Naive thymus-derived CD8-positive, alpha-beta T cell (primary cell): ENCODE results near the gene SLC46A1. TPM values are rescaled to one million over a fixed set of nuclear protein-coding genes. Genes with fewer than 3 reads are reported as not detected.

Experiments
- ATAC-seq, 2 donors: fragments of 150-1000 bp; cut with Tn5 transposase in 1 of 2; sonication (Bioruptor Pico), chemical (Tn5 transposase) in 1 of 2; 1 replicate in 1 of 2; 2 replicates in 1 of 2; pipeline ENCODE4 v1.10.0; 2021; ENCODE audit warnings: mild to moderate bottlenecking in 2 of 2, moderate library complexity in 2 of 2
- POLR2A ChIA-PET: fragments of 350-600 bp; sonication (Branson Sonifier 250); formaldehyde crosslinking; loops from one replicate; lab custom pipeline; 2021; ENCODE audit warnings: antibody characterized with exemption; lab: Charles Lee
- DNase-seq, 10 donors: peaks; one replicate each; pipeline versions ENCODE4 v3.0.0 to v3.0.0-alpha.2; 2020 to 2022
- H3K27ac Mint-ChIP-seq, 10 donors: one replicate each; pipeline ENCODE4 v1.8.0; 2020 to 2022; ENCODE audit warnings: mild to moderate bottlenecking in 10 of 10, mixed read lengths in 10 of 10, moderate library complexity in 4 of 10, inconsistent platforms in 1 of 10
- H3K27me3 Mint-ChIP-seq, 5 donors: one replicate each; pipeline ENCODE4 v1.8.0; 2021 to 2022; ENCODE audit warnings: mixed read lengths in 5 of 5
- H3K36me3 Mint-ChIP-seq, 3 donors: one replicate each; pipeline ENCODE4 v1.8.0; 2020 to 2022; ENCODE audit warnings: mixed read lengths in 3 of 3, mild to moderate bottlenecking in 2 of 3, inconsistent platforms in 1 of 3
- H3K4me1 Mint-ChIP-seq, 4 donors: one replicate each; pipeline ENCODE4 v1.8.0; 2021 to 2022; ENCODE audit warnings: mixed read lengths in 4 of 4
- H3K4me3 Mint-ChIP-seq, 10 donors: one replicate each; pipeline ENCODE4 v1.8.0; 2020 to 2022; ENCODE audit warnings: mild to moderate bottlenecking in 10 of 10, mixed read lengths in 10 of 10, moderate library complexity in 6 of 10, inconsistent platforms in 1 of 10
- H3K9me3 Mint-ChIP-seq, 9 donors: one replicate each; pipeline ENCODE4 v1.8.0; 2020 to 2022; ENCODE audit warnings: mixed read lengths in 9 of 9, mild to moderate bottlenecking in 3 of 9, inconsistent platforms in 1 of 9, moderate library complexity in 1 of 9
- polyA plus RNA-seq, 3 donors: library from polyadenylated mRNA; unstranded; fragments of 300-500 nt; fragmentation: Illumina TruSeq; gene quantifications; one replicate each; pipeline ENCODE4 v1.2.3, GENCODE V29; 2021
- total RNA-seq, 8 experiments: library from RNA in 2 of 8; stranded (reverse) in 2 of 8; gene quantifications; one replicate each; pipeline ENCODE4 v1.2.3 and lab custom pipeline; 2021 to 2026

SLC46A1 gene
- total and polyA plus RNA-seq, 5 experiments from 2014 or later, result 1.0 to 3.8 (median 2.7) TPM

DNA sequence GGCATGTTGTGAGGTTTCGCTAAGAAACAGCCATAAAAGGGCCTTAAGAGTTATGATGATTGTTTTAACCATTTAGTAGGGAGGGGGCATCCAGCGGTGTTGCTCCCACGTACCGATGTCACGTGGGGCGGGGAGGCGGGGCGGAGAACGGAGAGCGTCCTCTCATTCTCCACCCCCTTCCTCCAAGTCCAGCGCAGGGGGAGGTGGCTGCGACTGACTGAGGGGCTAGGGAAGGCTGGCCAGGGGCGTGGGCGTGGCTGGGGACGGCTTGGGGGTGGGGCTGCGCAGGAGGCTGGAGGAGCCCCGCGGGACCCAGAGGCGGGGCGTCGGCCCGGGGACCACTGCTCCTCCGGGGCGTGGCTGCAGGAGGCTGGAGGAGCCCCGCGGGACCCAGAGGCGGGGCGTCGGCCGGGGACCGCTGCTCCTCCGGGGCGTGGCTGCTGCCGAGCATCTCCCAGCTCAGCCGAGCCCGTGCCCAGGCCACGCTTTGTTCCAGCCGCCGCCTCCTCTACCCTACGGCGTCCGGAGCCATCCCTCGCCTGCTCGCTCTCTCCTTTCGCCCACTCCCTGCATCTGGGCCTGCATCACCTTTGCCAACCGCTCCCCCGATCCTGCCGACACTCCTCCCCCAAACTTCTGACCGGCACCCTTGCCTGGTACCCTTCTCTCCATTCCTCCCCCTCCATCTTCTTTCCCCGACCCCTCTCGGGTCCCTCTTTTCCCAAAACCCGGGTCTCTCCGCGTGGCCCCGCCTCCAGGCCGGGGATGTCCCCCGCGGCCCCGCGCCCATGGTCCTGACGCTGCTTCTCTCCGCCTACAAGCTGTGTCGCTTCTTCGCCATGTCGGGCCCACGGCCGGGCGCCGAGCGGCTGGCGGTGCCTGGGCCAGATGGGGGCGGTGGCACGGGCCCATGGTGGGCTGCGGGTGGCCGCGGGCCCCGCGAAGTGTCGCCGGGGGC lies 34.5 kb downstream of the SLC46A1 start, which contains the start of gene SARM1:
TSS of gene SARM1 (plus strand) at position 450 of the 958 bp plus-strand sequence. CDS start at position 789, 339 bp downstream.
- Mint-ChIP-seq H3K4me1 (peaks cover 12 to 25% (median 23%) of the 10 kb centered on the region in 4 donors), H3K9me3 (no peaks in the 10 kb centered on the region), H3K27ac (peak within 1 kb of the TSS; percentile 87 to 98 (median 96)), H3K4me3 (peak within 1 kb of the TSS; percentile 86 to 99 (median 96)), H3K36me3 (peaks cover 0 to 4% (median 3%) of the 10 kb centered on the region in 3 donors), H3K27me3 (no peaks in the 10 kb centered on the region)
- ATAC-seq (peak; percentile 84 to 85), DNase-seq (peak; percentile 64 to 89 (median 76))
- POLR2A ChIA-PET, result interaction anchor here (0.6 to 4.9 kb wide), 6 partner anchors 13 to 1975 kb away, joined by 3 to 29 read pairs (median 8); partner anchors contain the start of genes IFT20, POLDIP2 and TNFAIP1

DNA sequence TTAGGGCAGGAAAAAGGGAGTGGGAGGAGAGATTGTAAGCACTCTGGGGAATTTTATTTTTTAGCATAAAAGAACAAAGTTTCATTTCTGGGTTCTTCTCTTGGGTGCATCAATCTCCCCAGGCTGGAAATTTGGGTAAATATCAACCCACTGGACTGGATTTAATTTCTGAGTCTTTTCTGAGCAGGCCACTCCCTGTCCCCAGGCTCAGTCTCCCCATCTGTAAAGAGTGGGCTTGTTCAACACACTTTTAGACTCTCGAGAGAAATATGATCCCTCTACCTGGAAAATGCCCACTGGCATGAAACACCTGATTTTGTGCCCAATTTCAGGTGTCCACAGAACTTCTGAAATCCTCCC lies 35.3 kb downstream of the SLC46A1 start:
- POLR2A ChIA-PET, result interaction anchor here (3.0 to 4.9 kb wide), 2 partner anchors 13 to 35 kb away, joined by 12 to 29 read pairs; partner anchors contain the start of genes IFT20, POLDIP2 and TNFAIP1
- ATAC-seq (no peak), DNase-seq (no peak)
- H3K4me1 Mint-ChIP-seq, result peaks cover 12 to 25% (median 23%) of the 10 kb centered on the region in 4 donors
- peaks cover 0 to 4% (median 3%) of the 10 kb centered on the region in 3 donors for H3K36me3 Mint-ChIP-seq
- H3K27me3 Mint-ChIP-seq, result no peaks in the 10 kb centered on the region
- peak overlapping the region; percentile 85 to 98 (median 94) for H3K27ac Mint-ChIP-seq
- H3K9me3 Mint-ChIP-seq, result no peaks in the 10 kb centered on the region
- peak overlapping the region; percentile 86 to 99 (median 96) for H3K4me3 Mint-ChIP-seq

DNA sequence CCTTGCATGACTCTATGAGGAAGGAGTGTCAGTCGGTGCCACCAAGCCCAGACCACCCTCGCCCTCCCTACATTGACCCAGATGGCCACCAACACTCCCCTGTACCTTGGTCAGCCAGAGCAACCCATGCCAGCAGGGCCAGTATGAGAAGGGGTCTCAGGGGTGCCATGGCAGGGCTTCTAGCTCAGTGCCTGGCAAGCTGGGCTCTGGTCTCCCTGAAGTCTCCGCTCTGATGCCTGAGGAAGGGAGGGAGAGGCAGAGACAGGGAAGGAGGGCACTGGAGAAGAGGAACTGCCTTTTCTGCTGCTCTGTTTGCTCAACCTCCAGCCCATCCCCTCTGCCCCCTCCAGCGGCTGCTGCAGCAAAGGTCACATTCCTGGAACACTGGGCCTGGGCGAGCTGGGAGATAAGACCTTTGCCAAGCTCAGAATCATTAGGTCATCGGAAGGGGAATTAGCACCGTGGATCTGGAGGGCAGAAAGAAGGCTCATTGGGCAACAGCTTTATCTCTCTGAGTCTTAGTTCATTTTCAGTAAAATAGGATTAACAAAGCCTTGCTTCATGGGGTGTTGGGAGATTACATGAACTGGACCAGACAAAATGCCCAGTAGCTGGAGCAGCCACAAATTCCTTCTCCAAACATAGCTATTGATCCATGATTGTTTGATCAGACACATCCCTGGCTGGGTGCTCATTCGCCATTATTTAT lies 35.8 kb downstream of the SLC46A1 start, which contains the start of gene VTN:
TSS of gene VTN (minus strand) at position 273 of the 709 bp plus-strand sequence. CDS start at position 169, 104 bp downstream.
- POLR2A ChIA-PET, result interaction anchor here (2.3 to 4.9 kb wide), 3 partner anchors 13 to 34 kb away, joined by 7 to 29 read pairs (median 12); partner anchors contain the start of genes IFT20, POLDIP2 and TNFAIP1
- DNase-seq, result no peak
- H3K36me3 Mint-ChIP-seq, result peaks cover 0 to 4% (median 3%) of the 10 kb centered on the region in 3 donors

DNA sequence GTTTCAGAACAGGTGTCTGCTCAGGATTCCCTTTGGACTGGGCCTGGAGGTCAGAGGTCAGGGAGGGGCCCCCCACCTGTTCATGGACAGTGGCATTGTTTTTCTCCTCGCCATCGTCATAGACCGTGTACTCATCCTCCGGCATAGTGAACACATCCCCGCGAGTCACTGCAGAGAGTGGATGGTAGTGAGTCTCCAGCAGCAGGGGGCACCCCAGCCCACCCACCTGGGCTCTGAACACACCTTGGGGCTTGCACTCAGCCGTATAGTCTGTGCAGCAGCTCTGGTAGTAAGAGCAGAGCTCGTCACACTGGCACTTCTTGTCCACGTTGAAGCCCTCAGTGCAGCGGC lies 36.4 kb downstream of the SLC46A1 start:
- DNase-seq, result no peak
- Mint-ChIP-seq H3K27me3 (no peaks in the 10 kb centered on the region), H3K4me3 (peak overlapping the region in 6 of 10 donors; percentile 23 to 99 (median 71)), H3K36me3 (peaks cover 0 to 2% (median 0%) of the 10 kb centered on the region in 3 donors), H3K27ac (peak overlapping the region in 8 of 10 donors; percentile 25 to 98 (median 84)), H3K4me1 (peaks cover 9 to 23% (median 22%) of the 10 kb centered on the region in 4 donors), H3K9me3 (no peaks in the 10 kb centered on the region)
- POLR2A ChIA-PET, result interaction anchor here (2.3 to 4.9 kb wide), 3 partner anchors 12 to 34 kb away, joined by 7 to 29 read pairs (median 12); partner anchors contain the start of genes IFT20, POLDIP2 and TNFAIP1
- peak in 1 of 2 donors; percentile 8 for ATAC-seq

More for the DNA sequence above, 35.8 kb downstream of the SLC46A1 start, which contains the start of gene VTN:
- H3K4me1 Mint-ChIP-seq, result peaks cover 12 to 25% (median 23%) of the 10 kb centered on the region in 4 donors
- no peaks in the 10 kb centered on the region for H3K9me3 Mint-ChIP-seq
- H3K27me3 Mint-ChIP-seq, result no peaks in the 10 kb centered on the region
- H3K4me3 Mint-ChIP-seq, result peak within 1 kb of the TSS; percentile 86 to 99 (median 96)
- H3K27ac Mint-ChIP-seq, result peak within 1 kb of the TSS; percentile 87 to 98 (median 96)
- ATAC-seq, result no peak

DNA sequence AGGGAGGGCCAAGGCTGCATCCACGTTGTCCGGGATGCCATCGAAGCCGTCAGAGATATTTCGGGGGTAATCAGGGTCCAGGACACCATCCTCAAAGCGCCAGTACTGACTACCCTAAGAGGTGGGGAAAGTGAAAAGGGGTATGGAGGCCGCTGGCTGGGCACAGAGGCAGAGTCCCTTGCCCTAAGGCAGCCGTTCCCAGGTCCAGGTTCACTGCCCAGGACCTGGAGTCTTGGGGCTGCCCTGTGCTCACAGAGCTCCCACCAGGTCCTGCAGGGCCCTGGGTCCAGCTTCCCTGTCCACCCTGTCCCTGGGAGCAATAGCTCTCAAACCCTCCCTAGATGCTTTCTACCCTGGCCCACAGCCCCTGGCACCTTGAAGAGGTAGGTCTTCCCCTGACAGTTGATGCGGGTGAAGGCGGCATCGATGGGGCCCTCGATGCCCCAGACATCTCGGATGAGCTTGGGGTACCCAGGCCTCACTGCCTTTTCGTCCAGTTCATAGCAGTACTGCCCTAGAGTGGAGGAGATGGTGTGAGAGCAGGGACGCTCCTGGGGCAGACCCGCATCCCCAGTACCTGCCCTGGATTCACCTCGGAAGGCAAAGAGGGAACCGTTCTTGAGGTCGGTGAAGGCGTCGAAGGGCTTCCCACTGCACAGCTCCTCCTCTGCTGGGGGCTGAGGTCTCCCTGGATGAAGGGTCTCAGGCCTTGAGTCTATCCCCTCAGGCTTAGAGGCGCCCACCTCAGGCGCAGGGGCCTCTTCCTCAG lies 36.9 kb downstream of the SLC46A1 start:
- no peak for DNase-seq
- H3K4me3 Mint-ChIP-seq, result peak overlapping the region in 1 of 10 donors; percentile 18
- peaks cover 0 to 2% (median 0%) of the 10 kb centered on the region in 3 donors for H3K36me3 Mint-ChIP-seq
- H3K4me1 Mint-ChIP-seq, result peaks cover 9 to 23% (median 22%) of the 10 kb centered on the region in 4 donors
- H3K27ac Mint-ChIP-seq, result peak overlapping the region in 4 of 10 donors; percentile 20 to 98 (median 46)
- ATAC-seq, result no peak
- H3K9me3 Mint-ChIP-seq, result no peaks in the 10 kb centered on the region
- POLR2A ChIA-PET, result interaction anchor here (2.3 to 4.9 kb wide), 2 partner anchors 12 to 15 kb away, joined by 7 to 29 read pairs; partner anchors contain the start of gene POLDIP2
- no peaks in the 10 kb centered on the region for H3K27me3 Mint-ChIP-seq

DNA sequence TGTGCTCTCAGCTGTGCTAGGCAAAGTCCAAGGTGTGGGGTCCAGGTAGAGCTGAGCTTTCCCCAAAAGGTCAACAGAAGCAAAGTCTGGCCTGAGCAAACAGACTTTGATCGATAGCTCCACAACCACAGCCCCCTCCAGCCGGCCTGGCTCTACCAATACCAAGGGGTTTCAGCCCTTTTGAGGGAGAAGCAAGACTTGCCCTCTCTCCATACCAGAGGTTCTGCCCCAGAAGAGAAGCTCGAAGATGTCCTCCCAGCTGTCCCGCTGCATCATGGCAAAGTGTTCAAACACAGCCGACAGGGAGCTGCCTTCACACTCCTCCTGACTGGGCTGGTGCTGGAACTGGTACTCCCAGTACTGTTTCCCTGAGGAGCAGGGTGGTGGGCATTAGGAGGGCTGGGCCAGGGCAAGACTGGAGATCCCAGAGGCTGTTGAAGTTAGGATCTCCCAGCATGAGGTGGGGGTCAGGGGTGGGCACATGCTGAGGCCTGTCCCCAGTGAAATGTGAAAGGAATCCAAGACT lies 37.6 kb downstream of the SLC46A1 start:
- no peak for ATAC-seq
- POLR2A ChIA-PET, result interaction anchor here (2.3 to 2.4 kb wide), 2 partner anchors 10 to 16 kb away, joined by 7 to 11 read pairs; partner anchors contain the start of gene POLDIP2
- Mint-ChIP-seq H3K27ac (peak overlapping the region in 4 of 10 donors; percentile 9 to 56 (median 22)), H3K4me3 (no peak overlapping the region), H3K36me3 (peaks cover 0 to 5% (median 0%) of the 10 kb centered on the region in 3 donors), H3K4me1 (peaks cover 7 to 19% (median 18%) of the 10 kb centered on the region in 4 donors), H3K27me3 (no peaks in the 10 kb centered on the region), H3K9me3 (no peaks in the 10 kb centered on the region)
- DNase-seq, result no peak

DNA sequence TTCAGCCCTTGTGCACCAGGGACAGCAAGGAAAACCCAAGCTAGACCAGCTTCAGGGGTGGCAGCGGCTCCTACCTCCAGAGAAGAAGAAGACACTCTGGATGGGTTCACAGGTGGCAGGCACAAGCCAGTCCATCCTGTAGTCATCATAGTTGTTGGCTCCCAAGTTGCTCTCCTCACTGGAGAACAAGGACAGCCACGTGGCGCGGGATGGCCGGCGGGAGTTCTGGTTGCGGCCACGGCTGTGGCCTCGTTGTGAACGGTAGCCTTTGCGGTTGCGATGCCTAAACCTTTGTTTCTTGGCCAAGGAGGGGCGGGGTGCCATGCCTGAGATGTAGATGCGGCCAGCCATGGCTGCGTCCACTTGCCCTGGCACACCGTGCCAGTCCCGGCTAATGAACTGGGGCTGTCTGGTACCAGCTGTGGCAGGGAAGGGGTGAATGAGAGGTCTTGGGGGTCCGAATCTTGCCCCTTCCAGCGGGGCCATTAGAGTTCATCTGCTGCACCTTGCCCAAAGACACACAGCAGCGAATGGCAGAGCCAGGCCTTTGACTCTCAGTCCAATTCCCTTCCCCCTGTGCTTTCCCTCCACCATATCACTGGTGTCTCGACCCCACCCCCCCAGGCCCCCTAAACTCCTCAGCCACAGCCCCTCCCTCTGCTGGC lies 38.2 kb downstream of the SLC46A1 start:
- Mint-ChIP-seq H3K27ac (peak overlapping the region in 2 of 10 donors; percentile 31 to 59), H3K27me3 (no peaks in the 10 kb centered on the region), H3K4me3 (no peak overlapping the region), H3K4me1 (peaks cover 6 to 13% (median 13%) of the 10 kb centered on the region in 4 donors), H3K9me3 (no peaks in the 10 kb centered on the region), H3K36me3 (peaks cover 0 to 10% (median 0%) of the 10 kb centered on the region in 3 donors)
- ATAC-seq, result no peak
- peak in 1 of 10 donors; percentile 30 for DNase-seq
- POLR2A ChIA-PET, result interaction anchor here (2.4 kb wide), 1 partner anchor 10 kb away, joined by 11 read pairs; the partner anchor contains the start of gene POLDIP2

DNA sequence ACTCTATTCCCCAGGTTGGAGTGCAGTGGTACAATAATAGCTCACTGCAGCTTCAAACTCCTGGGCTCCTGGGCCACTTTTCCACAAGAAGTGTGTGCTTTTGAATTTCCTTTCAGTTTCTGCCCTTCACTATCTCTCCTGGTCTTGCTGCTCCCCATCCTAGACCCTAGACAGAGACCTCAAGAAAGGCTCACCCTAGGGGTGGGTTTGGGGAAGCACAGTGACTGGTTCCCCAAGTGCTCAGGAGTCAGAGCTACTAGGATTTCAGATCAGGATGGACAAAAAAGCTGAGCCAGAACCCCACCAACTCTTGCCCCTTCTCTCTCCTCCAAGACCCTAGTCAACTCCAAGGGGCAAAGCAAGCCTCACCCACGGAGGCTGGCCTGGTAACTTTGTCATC lies 39.4 kb downstream of the SLC46A1 start:
- H3K27ac Mint-ChIP-seq, result peak overlapping the region in 2 of 10 donors; percentile 37 to 65
- DNase-seq (peak in 1 of 10 donors; percentile 48), ATAC-seq (no peak)
- H3K9me3 Mint-ChIP-seq, result no peaks in the 10 kb centered on the region
- H3K4me1 Mint-ChIP-seq, result peaks cover 5 to 9% (median 6%) of the 10 kb centered on the region in 4 donors
- H3K27me3 Mint-ChIP-seq, result no peaks in the 10 kb centered on the region
- H3K4me3 Mint-ChIP-seq, result no peak overlapping the region
- POLR2A ChIA-PET, result interaction anchor here (2.4 kb wide), 1 partner anchor 9 kb away, joined by 11 read pairs; the partner anchor contains the start of gene POLDIP2
- peaks cover 0 to 22% (median 4%) of the 10 kb centered on the region in 3 donors for H3K36me3 Mint-ChIP-seq

DNA sequence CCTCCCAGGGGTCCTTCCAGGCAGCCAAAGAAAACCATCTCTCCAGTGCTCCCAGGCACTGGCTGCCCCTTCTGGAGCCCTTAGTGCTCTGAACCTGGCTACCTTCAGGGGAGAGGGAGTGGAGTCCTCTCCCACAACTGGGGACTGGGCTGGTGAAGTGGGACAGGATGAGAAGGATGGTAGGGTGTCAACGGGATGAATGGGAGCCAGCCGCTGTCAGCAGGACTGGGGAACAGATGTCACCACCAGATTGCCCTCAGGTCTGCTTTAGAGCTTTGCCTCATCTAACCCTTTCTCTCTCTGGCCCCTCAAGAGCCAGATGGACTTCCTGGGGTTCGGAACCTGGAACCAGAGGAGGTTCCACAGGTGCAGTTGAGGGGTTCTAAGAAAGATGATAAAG lies 40.5 kb downstream of the SLC46A1 start:
- Mint-ChIP-seq H3K36me3 (peaks cover 0 to 31% (median 8%) of the 10 kb centered on the region in 3 donors), H3K27ac (no peak overlapping the region), H3K4me3 (no peak overlapping the region), H3K27me3 (no peaks in the 10 kb centered on the region), H3K4me1 (peaks cover 0 to 2% (median 1%) of the 10 kb centered on the region in 4 donors), H3K9me3 (no peaks in the 10 kb centered on the region)
- ATAC-seq (no peak), DNase-seq (peak in 1 of 10 donors; percentile 36)
- POLR2A ChIA-PET, result interaction anchor here (0.7 kb wide), 1 partner anchor 15 kb away, joined by 3 read pairs; no protein-coding TSS in a partner anchor

DNA sequence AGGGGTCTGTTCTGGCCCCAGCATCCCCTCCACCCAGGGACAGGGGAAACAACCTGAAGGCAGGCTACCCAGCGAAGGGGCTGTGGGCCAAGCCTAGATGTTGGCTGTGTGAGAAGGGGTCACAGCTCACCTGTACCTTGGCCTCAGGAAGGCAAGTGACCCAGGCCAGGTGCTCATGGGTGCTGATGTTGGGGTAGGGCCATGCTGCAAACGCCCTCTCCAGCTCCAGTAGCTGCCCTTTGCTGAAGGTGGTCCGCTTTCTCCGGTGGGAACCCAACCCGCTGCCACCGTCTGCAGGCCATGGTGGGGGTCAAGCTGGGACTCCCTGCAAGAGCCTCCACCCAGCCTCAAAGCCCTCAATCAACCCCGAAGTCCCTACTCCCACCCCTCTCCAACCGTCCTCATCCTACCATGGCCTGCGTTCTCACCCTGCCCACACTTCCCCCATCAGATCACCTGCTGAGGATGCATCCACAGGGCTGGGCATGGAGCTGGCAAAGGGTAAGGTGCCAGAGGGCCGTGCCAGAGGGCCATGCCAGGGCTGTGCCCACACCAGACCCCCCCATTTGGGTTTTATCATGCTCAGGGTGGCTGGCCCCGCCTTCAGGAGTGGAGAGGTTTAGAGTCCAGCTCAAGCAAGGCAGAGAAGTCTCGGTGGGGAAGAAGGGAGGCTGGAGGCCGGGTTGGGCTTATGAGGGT lies 41.2 kb downstream of the SLC46A1 start, which contains the start of gene SEBOX:
TSS of gene SEBOX (minus strand) at position 535 of the 699 bp plus-strand sequence. CDS start at position 487, 48 bp downstream.
- Mint-ChIP-seq H3K36me3 (peaks cover 0 to 38% (median 11%) of the 10 kb centered on the region in 3 donors), H3K4me3 (no peak within 1 kb of the TSS), H3K9me3 (no peaks in the 10 kb centered on the region), H3K27ac (peak within 1 kb of the TSS in 1 of 10 donors; percentile 11), H3K27me3 (no peaks in the 10 kb centered on the region), H3K4me1 (peaks cover 0 to 2% (median 0%) of the 10 kb centered on the region in 4 donors)
- no peak for ATAC-seq
- DNase-seq, result peak in 1 of 10 donors; percentile 61
- POLR2A ChIA-PET, result no interaction called here
